HepG2 (cell line): ENCODE measurements around the gene HLA-B. TPM values are rescaled to one million over a fixed set of nuclear protein-coding genes. Genes with fewer than 3 reads are reported as not detected.
"Not testable (repeated sequence)": the region's sequence is repeated elsewhere in the genome, so short reads cannot be mapped to it uniquely, and the experiment has no call there.

ENCODE experiments used
- ATAC-seq: fragments of 200-7000 bp; cut with Tn5 transposase; 3 replicates; pipeline ENCODE4 v1.9.1; 2020; ENCODE audit warnings: mild to moderate bottlenecking, moderate library complexity
- BruUV-seq: library from RNA; stranded (reverse); fragments of 400-500 nt; replicated peaks from 2 replicates; lab custom pipeline; 2021; lab: Mats Ljungman, UMichigan
- CTCF ChIA-PET: fragments of 300-600 bp; formaldehyde crosslinking; extraction: SDS; loops from one replicate; lab custom pipeline; 2021; ENCODE audit warnings: low total read pairs, inconsistent platforms, low intra/inter-chr PET ratio; lab: Yijun Ruan, JAX
- POLR2A ChIA-PET: fragments of 350-600 bp; sonication (Branson Sonifier 250); formaldehyde crosslinking; loops from one replicate; lab custom pipeline; 2020; ENCODE audit warnings: antibody characterized with exemption, inconsistent platforms; lab: Yijun Ruan, JAX
- DNase-seq: peaks from one replicate; pipeline ENCODE4 v3.0.0-alpha.2; 2015; ENCODE audit warnings: low spot score
- FAIRE-seq: peaks from 3 replicates; lab custom pipeline; 2011; peaks lifted over from hg19 to GRCh38; lab: Jason Lieb, UNC
- H2AFZ ChIP-seq: one replicate; pipeline ENCODE4 v1.6.1; 2011; ENCODE audit warnings: low read length, inconsistent platforms
- H3K27ac ChIP-seq: fragments of 300-600 bp; 3 replicates; pipeline ENCODE4 v1.8.0; 2011; ENCODE audit warnings: mixed run types, mild to moderate bottlenecking, mixed read lengths, low read length, inconsistent platforms; ENCODE audit not compliant: insufficient read depth; ENCODE audit errors: extremely low read length
- H3K27me3 ChIP-seq, 2 experiments: fragments of 200-600 bp in 1 of 2; 2 replicates in 1 of 2; 3 replicates in 1 of 2; pipeline versions ENCODE4 v1.6.0 to v1.8.0; 2011; ENCODE audit warnings: low read length in 2 of 2, mild to moderate bottlenecking in 2 of 2, moderate library complexity in 2 of 2, inconsistent platforms in 1 of 2; ENCODE audit not compliant: insufficient read depth in 2 of 2, control insufficient read depth in 1 of 2
- H3K36me3 ChIP-seq, 2 experiments: fragments of 200-600 bp in 1 of 2; replicated peaks in 1 of 2; 2 replicates in 1 of 2; 3 replicates in 1 of 2; pipeline versions ENCODE4 v1.5.1 to v1.8.0; 2011; ENCODE audit warnings: low read length in 2 of 2, inconsistent platforms in 1 of 2; ENCODE audit not compliant: insufficient read depth in 2 of 2, control insufficient read depth in 1 of 2
- H3K4me1 ChIP-seq: 2 replicates; pipeline ENCODE4 v1.5.1; 2012; ENCODE audit warnings: low read length, inconsistent platforms; ENCODE audit not compliant: insufficient read depth
- H3K4me2 ChIP-seq: 2 replicates; pipeline ENCODE4 v1.6.0; 2011; ENCODE audit warnings: low read depth, low read length, inconsistent platforms
- H3K4me3 ChIP-seq, 3 experiments: fragments of 200-600 bp in 1 of 3; sonication (generic), shearing (Covaris generic) in 1 of 3; replicated peaks in 1 of 3; 2 replicates each; pipeline ENCODE4 v1.5.1; 2011 to 2016; ENCODE audit warnings: low read length in 3 of 3, inconsistent platforms in 2 of 3, low read depth in 2 of 3, mild to moderate bottlenecking in 2 of 3, control low read depth in 1 of 3, mixed read lengths in 1 of 3; ENCODE audit not compliant: insufficient read depth in 1 of 3
- H3K79me2 ChIP-seq: one replicate; pipeline ENCODE4 v1.6.1; 2011; ENCODE audit warnings: low read length, inconsistent platforms; ENCODE audit not compliant: insufficient read depth
- H3K9ac ChIP-seq: 2 replicates; pipeline ENCODE4 v1.6.0; 2011; ENCODE audit warnings: mild to moderate bottlenecking, low read depth, low read length, inconsistent platforms; ENCODE audit not compliant: insufficient read depth
- H3K9me3 ChIP-seq: 2 replicates; pipeline ENCODE4 v1.5.1; 2012; ENCODE audit warnings: mild to moderate bottlenecking, low read length
- H4K20me1 ChIP-seq: 2 replicates; pipeline ENCODE4 v1.6.0; 2011; ENCODE audit warnings: inconsistent platforms, mild to moderate bottlenecking, low read length, moderate library complexity; ENCODE audit not compliant: insufficient read depth
- KAT2B ChIP-seq: fragments of 150-350 bp; IDR thresholded peaks from 2 replicates; pipeline ENCODE4 v1.6.1; 2014; ENCODE audit warnings: low read depth, low read length, borderline replicate concordance
- MTF2 ChIP-seq: sonication (generic); formaldehyde crosslinking; IDR thresholded peaks from 2 replicates; pipeline ENCODE4 v1.5.0; 2020; ENCODE audit warnings: missing genetic modification reagents, borderline replicate concordance
- ZNF747 ChIP-seq: sonication (generic); formaldehyde crosslinking; IDR thresholded peaks from 2 replicates; pipeline ENCODE4 v1.8.1; 2023; ENCODE audit warnings: missing genetic modification reagents, mild to moderate bottlenecking, borderline replicate concordance
- WGBS: methylation state at CpG from one replicate; pipeline ENCODE4 v1.1.6; 2017; ENCODE audit warnings: low lambda C conversion rate; 5-methylcytosine and 5-hydroxymethylcytosine counted together
- in situ Hi-C: cut with HindIII; loops from 2 replicates; pipeline ENCODE4 v1.10.0; 2017; ENCODE audit warnings: low pct_unique_long_range_greater_than_20kb; ENCODE audit not compliant: extremely low pct_ligation_motif_present
- intact Hi-C: fragments of 100-400 bp; cut with micrococcal nuclease; formaldehyde crosslinking; loops from one replicate; pipeline ENCODE4 v1.10.0; 2022; ENCODE audit not compliant: unreplicated experiment
- polyA plus RNA-seq, 8 experiments: library from polyadenylated mRNA; depleted of rRNA in 3 of 8; stranded (reverse) in 7 of 8; unstranded in 1 of 8; fragments of >200 nt; fragmentation: Illumina TruSeq in 4 of 8; extraction: Trizol in 4 of 8; gene quantifications; 2 replicates each; pipeline versions ENCODE4 v1.2.1 to v1.2.3, GENCODE V29; 2011 to 2016; ENCODE audit warnings: low read depth in 4 of 8, missing spikeins in 1 of 8, mixed read lengths in 1 of 8; ENCODE audit not compliant: insufficient read depth in 1 of 8
- total RNA-seq, 5 experiments: library from RNA; depleted of rRNA; stranded (reverse); fragments of >200 nt; fragmentation: Illumina TruSeq; extraction: Trizol; gene quantifications; 2 replicates each; pipeline ENCODE4 v1.2.3, GENCODE V29; 2016; ENCODE audit warnings: low read depth in 1 of 5

Gene HLA-B
- total and polyA plus RNA-seq, 2 of the 13 experiments (the other 11 are each of a cell fraction or from before 2014, with no cell fraction given) = 35.3 to 88.9 TPM

DNA sequence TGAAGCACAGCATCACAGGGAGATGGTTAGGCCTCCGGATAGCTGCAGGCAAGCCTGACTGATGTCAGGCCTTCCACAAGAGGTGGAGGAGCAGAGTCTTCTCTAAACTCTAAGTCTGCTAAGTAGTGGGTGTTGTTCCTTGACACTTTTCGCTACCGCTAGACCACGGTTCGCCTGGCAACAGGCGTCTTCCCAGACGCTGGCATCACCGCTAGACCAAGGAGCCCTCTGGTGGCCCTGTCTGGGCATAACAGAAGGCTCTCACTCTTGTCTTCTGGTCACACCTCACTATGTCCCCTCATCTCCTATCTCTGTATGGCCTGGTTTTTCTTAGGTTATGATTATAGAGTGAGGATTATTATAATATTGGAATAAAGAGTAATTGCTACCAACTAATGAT lies 17.1 kb upstream of the HLA-B start:
- H3K4me2 ChIP-seq, H3K27me3 ChIP-seq, CTCF ChIA-PET, H3K36me3 ChIP-seq, intact Hi-C loops, H3K27ac ChIP-seq, H2AFZ ChIP-seq, DNase-seq, H3K9ac ChIP-seq, H4K20me1 ChIP-seq, H3K4me3 ChIP-seq, BruUV-seq, ATAC-seq, POLR2A ChIA-PET, H3K9me3 ChIP-seq, H3K79me2 ChIP-seq, FAIRE-seq: not testable (repeated sequence)
- 0% methylated on average over 2 of the region's 8 CpGs for WGBS
- peaks cover 14% of the 10 kb centered on the region for H3K4me1 ChIP-seq
- in situ Hi-C loops = loop anchor here (25.0 kb wide), 1 partner anchor 1487 kb away; no protein-coding TSS in a partner anchor

DNA sequence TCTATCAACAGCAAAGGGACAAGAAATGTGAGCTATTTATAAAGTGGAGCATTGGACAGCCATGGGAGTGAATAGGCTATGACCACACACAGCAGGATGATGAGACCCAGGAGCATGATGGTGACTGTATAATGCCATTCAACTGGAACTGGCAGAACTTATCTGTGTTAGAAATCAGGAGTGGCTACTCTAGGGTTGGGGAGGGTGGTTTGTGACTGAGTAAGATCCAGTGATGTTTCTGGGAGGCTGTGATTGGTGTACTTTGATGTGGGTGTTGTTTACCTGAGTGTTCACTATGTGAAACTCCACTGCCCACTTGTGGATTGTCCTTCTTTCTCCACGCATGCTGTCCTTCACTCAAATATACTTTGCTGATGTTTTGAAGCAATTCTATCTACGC lies 11.5 kb upstream of the HLA-B start:
- CTCF ChIA-PET = interaction anchor here (5.7 kb wide), 1 partner anchor 171 kb away, joined by 67 read pairs; no protein-coding TSS in a partner anchor
- Histone ChIP-seq H3K36me3 (no peaks in the 10 kb centered on the region), H3K4me1 (0 out of 2 replicates have a peak, but pooled peaks cover 9% of the 10 kb centered on the region), H3K27ac (no peak overlapping the region), H2AFZ (no peak overlapping the region), H3K4me3 (no peak overlapping the region), H3K4me2 (no peak overlapping the region), H3K27me3 (peaks cover 2 to 17% of the 10 kb centered on the region in 2 experiments; a peak in 4 of 5 replicates), H4K20me1 (no peaks in the 10 kb centered on the region), H3K9ac (no peak overlapping the region), H3K9me3 (no peaks in the 10 kb centered on the region), H3K79me2 (no peaks in the 10 kb centered on the region)
- no peak for FAIRE-seq
- WGBS = 17% methylated on average over 2 of the region's 2 CpGs
- in situ Hi-C loops (loop anchor here (5.0 to 25.0 kb wide), 3 partner anchors 176 to 1481 kb away; partner anchors contain the start of gene PSORS1C2), intact Hi-C loops (no loop called here)
- TF ChIP-seq ZNF747 (CRISPR knock-in tag) (no peak), MTF2 (CRISPR knock-in tag) (no peak), KAT2B (no peak)
- POLR2A ChIA-PET = no interaction called here
- no peak for ATAC-seq
- DNase-seq = no peak
- no TSS peak for BruUV-seq
